ENCODE measurements around the gene TECPR1.

Gene TECPR1

GRCh38 chr7:98231493-98232262 is 20.4 kb downstream of the TECPR1 start:
- no peak for DNase-seq (ENCODE audit: insufficient read length, low spot score)
- FAIRE-seq: no peak
- no peak for TF ChIP-seq CTCF (IDR thresholded peaks at IDR 0.05; ENCODE audit: insufficient read depth, missing control alignments)

- no peak for TF ChIP-seq CTCF (IDR thresholded peaks at IDR 0.05; ENCODE audit: insufficient read depth, missing control alignments)
- no peak for FAIRE-seq
- no peak for DNase-seq (ENCODE audit: insufficient read length, low spot score)
Observed at GRCh38 chr7:98230746-98231471, 21.1 kb downstream of the TECPR1 start.

GRCh38 chr7:98229991-98230745 is 21.9 kb downstream of the TECPR1 start:
- no peak for TF ChIP-seq CTCF (IDR thresholded peaks at IDR 0.05; ENCODE audit: insufficient read depth, missing control alignments)
- FAIRE-seq (no peak), DNase-seq (ENCODE audit: insufficient read length, low spot score) (no peak)

GRCh38 chr7:98229441-98229840 is 22.6 kb downstream of the TECPR1 start:
- FAIRE-seq: no peak
- no peak for TF ChIP-seq CTCF (IDR thresholded peaks at IDR 0.05; ENCODE audit: insufficient read depth, missing control alignments)
- no peak for DNase-seq (ENCODE audit: insufficient read length, low spot score)

GRCh38 chr7:98228801-98229200 is 23.2 kb downstream of the TECPR1 start:
- DNase-seq (ENCODE audit: insufficient read length, low spot score) (no peak), FAIRE-seq (no peak)
- TF ChIP-seq CTCF (IDR thresholded peaks at IDR 0.05; ENCODE audit: insufficient read depth, missing control alignments): no peak

- DNase-seq (ENCODE audit: insufficient read length, low spot score) (no peak), FAIRE-seq (no peak)
- no peak for TF ChIP-seq CTCF (IDR thresholded peaks at IDR 0.05; ENCODE audit: insufficient read depth, missing control alignments)
Observed at GRCh38 chr7:98227939-98228338, 24.1 kb downstream of the TECPR1 start.

Measured in D721Med (cell line).